HG02610 (cell line): ENCODE measurements around the gene PRSS22.

Experiments
- ATAC-seq: cut with Tn5 transposase; IDR thresholded peaks from one replicate; pipeline ENCODE4 v1.9.1; 2021; ENCODE audit warnings: mild to moderate bottlenecking, moderate library complexity; ENCODE audit not compliant: unreplicated experiment

The PRSS22 gene

DNA sequence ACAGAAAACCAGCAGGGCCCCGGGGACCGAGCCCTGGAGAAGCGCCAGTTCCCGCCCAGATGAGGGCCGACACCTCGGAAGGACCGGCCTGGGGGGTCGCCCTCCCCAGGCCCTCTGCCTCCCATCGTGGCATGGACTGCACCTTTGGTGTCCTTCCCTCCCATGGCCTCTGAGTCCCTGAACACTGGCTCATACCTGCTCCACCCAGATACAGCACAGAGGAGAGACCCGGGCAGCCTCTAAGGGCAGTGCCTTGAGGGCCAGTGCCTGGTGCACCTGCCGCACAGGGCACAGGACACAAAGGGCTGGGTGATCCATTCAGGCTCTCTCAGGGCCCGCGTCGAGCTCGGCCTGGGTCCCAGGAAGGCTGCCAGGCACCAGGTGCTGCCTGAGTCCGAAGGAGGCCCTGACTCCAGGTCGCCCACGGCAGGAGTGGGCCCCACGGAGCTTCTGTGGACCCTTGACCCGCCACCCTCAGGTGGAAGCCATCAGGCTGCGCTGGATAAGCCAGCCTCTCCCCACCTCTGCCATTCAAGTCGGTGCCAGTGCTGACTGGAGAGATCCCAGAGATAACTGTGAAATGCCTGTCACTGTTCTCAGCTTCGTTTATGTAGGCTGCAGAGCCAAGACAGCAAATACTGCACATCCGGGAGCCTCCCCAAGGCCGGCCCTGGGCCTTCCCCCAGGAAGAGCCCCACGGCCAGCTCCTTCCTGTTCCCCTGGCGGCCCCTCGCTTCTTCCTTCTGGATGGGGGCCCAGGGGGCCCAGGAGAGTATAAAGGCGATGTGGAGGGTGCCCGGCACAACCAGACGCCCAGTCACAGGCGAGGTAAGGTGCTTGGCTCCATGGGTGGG, 28.2 kb downstream of the PRSS22 start, which contains the start of gene ZG16B:
ZG16B (plus strand) TSS at position 803 of the 854 bp plus-strand sequence. CDS start 139 bp downstream, outside the sequence.
- no peak for ATAC-seq

DNA sequence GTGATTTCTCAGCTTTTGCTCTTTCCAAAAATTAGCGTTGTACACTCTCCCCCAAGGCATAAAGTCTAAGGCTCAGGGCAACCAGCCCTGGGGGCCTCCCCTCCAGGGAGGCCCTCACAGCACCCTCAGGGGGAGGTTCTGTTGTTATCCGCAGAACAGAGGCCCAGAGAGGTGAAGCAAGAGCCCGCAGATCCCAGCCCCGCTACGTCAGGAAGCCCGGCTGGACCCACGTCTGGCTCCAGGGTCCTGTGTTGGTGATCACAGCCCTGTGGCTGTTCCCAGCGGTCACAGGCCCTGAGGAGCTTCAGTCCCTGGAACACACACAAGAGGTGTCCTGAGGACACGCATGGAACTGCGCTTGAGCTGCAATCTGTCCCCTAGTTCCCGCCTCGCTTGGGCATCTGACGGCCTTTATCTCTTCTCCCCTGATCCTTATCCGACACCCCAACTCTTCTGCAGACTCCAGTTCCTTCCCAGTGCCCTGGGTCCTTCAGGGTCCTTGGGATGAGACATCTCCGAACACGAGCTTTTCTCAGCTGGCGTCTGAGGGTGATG, 29.0 kb downstream of the PRSS22 start:
- no peak for ATAC-seq

DNA sequence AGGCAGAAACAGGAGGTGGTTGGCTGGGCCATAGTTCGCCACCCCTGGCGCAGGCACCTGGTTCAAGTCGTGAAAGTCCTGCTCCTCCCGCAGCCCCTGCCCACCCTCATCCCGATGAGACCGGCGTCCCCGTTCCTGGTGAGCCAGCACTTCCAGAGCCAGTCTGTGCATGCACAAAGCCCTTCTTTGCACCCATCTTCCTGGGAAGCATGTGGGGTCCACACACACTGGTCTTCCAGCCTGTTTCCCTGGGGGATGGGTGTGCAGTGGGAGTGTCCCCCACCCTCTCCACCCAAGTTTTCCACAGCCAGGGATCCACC, 29.5 kb downstream of the PRSS22 start:
- ATAC-seq = no peak

DNA sequence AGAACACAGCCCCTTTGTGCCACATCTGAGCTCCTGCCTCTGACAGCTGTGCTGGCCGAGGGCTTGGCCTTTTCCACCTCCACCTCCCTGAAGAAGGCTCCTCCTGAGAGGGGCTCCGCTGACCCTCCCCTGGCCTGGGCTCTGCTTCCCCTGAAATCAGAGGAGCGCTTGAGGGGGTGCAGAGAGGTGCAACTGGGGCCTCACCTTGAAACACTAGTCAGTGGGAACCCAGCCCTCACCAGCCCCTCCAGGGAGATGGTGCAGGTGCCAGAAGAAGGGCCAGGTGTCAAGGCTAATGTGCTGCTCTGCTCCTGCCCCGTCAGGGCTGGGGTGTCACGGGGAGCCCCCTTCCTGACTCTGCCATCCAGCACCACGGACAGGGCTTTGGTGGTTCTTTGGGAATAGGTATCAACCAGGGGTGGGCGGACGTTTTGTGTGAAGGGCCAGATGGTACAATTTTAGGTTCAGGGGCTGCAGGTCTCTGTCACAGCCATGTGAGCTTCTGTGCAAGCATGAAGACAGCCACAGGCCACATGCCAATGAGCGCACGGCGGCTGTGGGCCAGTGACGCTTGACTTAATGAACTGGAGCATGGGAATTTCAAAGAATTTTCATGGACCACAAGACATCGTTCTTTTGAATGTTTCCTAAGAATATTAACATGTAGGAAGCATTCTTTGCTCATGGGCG, 30.0 kb downstream of the PRSS22 start:
- no peak for ATAC-seq

DNA sequence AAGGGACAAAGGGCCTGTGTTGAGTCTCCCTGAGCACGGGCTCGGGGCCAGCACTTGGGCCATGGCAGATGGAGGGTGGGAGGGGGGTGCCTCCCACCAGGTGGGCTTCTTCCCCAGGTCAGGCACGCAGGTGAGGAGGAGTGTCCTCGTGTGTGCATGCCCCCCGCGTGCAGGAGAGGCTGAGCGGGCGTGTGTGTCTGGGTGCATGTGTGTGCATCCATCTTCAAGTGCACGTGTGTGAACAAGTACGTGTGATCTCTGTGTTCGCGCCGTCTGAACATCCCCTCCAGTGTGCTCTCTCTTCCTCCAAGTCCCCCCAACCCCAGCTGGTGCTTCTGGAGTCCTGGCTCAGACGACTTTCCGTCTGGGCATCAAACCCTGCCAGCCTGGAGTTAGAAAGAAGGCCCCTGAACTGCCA, 30.6 kb downstream of the PRSS22 start:
- ATAC-seq = no peak

DNA sequence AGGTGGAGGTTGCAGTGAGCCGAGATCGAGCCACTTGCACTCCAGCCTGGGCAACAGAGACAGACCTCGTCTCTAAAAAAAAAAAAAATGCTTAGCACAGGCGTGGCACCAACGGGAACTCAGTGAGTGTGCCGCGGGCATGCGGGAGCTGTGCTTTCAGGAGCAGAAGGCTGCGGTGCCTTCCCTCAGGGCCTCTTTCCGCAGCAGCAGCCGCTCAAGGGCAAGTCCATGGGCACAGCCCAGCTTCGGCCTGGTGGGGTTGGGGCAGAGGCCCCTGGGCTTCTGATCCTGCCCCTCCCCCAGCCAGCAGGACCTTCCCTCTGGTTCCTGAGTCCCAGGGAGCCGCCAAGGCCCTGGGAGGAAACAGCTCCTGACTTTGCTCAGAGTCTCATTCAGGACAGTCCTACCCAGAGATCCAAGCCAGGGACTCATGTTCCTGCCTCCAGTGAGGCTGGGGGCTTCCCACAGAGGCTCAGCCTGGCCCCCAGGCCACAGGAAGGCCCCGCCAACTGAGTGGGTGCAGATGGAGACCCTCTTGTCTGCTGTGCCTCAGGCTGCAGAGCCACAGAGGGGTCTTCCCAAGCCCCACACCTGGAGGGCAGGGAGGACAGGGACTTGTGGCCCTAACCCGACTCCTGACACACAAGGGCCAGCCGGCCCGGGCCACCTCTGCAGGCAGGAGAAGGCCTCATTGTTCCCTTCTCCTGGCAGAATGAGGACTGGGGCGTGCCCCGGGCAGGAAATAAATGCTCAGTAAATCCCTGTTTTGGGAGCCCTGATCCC, 31.2 kb downstream of the PRSS22 start:
- no peak for ATAC-seq

DNA sequence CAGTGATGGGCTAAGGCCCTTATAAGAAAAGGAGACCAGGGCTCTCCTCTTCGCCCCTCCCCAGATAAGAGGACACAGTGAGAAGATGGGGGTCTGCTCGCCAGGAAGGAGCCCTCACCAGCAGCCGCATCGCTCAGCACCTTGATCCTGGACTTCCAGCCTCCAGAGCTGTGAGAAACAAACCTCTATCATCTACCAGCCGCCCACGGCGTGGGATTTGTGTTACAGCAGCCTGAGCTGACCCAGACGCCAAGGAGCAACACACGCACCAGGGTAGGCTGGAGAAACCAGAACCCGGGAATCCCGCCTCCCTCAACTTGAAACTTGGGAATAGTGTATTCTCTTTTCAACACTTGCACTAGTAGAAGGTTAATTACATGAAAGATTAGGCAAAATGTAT, 32.1 kb downstream of the PRSS22 start:
- ATAC-seq = no peak

DNA sequence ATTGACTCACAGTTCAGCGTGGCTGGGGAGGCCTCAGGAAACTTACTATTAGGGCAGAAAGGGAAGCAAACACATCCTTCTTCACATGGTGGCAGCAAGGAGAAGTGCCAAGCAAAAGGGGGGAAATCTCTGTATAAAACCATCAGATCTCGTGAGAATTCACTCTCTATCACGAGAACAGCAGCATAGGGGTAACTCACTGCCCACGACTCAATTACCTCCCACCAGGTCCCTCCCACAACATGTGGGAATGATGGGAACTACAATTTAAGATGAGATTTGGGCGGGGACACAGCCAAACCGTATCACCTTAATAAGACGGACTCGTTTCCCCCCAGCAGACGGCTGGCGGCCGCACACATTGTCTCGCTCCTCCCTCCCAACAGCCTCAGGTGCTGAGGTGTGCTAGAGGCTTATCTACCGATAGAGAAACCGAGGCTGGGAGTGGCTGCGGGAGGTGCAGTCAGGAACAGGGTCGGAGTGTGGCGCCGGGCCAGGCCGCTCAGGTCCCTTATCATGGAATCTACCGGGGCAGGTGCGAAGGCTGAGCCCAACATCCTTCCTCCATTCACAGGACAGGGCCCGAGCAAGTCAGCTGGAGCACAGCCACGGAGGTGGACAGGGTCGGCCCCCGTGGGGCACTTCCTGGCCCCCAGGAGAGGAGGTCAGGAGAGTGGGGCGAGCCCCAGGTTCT, 32.8 kb downstream of the PRSS22 start:
- ATAC-seq = no peak

DNA sequence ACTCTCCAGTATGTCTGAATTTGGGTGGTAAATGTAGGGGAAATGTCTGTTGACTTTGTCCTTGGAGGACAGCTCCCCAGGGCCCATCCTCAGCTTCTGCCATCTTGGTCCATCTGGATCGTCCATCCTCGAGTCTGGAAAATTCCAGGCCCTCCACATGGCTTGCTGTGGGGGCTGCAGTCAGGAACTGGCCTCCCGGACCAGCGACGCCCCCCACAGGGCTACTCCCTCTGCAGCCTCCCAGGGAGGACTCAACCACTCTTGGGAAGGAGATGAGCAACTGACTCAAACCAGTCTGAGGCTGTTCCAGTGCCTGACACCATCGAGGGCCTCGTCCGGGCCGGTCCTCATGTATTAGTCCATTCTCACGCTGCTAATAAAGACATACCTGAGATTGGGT, 33.3 kb downstream of the PRSS22 start:
- no peak for ATAC-seq

DNA sequence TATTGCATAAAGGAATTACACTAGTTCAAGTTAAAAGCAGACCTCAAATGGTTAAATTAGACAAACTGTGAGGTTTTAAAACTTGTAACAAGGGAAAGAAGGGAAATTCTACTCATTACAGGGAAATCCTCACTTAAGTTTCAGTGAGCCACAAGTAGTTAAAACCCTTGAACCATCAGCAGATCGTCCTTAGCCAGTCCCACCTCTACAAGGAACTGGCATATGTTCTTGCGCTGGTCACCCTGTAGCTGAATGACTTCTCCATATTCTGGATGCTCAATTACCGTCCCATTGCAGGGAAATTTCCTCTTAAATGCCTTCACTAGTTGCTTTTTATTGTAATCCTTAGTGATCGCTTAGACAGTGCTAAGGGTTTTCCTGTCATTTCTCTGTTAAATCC, 35.5 kb downstream of the PRSS22 start:
- ATAC-seq = no peak

DNA sequence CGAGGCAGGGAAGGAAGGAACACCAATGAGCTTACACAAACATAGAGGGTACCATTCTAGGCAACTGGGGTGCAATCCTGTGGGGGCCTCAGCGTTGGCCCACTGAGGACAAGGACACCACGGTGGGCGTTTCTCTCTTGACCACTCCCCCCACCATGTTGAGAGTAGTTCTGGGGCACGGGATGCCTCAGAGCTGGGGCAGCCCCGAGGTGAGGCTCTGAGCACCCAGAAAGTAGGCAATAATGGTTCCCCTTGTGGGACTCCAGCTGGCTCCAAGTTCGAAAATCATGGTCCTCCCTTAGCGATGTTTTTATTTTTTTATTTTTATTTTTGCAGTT, 35.8 kb downstream of the PRSS22 start:
- no peak for ATAC-seq

DNA sequence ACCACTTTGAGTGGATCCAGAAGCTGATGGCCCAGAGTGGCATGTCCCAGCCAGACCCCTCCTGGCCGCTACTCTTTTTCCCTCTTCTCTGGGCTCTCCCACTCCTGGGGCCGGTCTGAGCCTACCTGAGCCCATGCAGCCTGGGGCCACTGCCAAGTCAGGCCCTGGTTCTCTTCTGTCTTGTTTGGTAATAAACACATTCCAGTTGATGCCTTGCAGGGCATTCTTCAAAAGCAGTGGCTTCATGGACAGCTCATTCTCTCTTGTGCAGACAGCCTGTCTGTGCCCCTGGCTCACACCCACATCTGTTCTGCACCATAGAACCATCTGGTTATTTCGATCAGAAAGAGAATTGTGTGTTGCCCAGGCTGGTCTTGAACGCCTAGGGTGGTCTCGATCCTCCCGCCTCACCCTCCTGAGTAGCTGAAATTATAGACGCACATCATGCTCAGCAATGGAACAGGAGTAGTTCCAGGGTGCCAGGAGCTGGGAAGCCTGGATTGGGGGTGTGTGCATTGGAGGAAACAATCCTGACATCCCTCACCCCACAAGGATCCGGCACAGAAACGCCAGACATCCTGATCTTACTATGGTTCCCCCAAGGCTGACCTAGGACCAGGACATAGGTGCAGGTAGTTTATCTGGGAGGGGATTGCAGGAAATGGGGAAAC, 36.3 kb downstream of the PRSS22 start:
- ATAC-seq = no peak

DNA sequence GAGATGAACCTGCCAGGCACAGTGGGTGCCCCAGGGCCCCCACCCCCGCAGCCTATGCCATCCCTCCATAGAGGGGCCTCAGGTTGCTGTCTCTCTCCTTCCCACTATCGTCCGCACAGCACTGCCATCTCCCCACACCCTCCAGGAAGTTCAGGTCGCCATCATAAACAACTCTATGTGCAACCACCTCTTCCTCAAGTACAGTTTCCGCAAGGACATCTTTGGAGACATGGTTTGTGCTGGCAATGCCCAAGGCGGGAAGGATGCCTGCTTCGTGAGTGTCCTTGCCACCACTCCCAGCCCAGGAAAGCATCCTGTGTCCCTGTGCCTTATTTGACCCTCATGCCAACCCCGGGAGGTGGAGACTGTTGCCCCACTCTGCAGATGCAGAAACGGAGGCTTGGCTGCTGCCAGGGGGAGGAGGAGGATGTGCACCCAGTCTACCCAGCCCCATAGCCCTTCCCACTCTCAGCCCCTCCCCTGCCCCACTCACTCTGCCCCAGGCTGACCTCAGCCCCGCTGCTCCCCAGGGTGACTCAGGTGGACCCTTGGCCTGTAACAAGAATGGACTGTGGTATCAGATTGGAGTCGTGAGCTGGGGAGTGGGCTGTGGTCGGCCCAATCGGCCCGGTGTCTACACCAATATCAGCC, 37.0 kb downstream of the PRSS22 start:
- ATAC-seq = no peak

DNA sequence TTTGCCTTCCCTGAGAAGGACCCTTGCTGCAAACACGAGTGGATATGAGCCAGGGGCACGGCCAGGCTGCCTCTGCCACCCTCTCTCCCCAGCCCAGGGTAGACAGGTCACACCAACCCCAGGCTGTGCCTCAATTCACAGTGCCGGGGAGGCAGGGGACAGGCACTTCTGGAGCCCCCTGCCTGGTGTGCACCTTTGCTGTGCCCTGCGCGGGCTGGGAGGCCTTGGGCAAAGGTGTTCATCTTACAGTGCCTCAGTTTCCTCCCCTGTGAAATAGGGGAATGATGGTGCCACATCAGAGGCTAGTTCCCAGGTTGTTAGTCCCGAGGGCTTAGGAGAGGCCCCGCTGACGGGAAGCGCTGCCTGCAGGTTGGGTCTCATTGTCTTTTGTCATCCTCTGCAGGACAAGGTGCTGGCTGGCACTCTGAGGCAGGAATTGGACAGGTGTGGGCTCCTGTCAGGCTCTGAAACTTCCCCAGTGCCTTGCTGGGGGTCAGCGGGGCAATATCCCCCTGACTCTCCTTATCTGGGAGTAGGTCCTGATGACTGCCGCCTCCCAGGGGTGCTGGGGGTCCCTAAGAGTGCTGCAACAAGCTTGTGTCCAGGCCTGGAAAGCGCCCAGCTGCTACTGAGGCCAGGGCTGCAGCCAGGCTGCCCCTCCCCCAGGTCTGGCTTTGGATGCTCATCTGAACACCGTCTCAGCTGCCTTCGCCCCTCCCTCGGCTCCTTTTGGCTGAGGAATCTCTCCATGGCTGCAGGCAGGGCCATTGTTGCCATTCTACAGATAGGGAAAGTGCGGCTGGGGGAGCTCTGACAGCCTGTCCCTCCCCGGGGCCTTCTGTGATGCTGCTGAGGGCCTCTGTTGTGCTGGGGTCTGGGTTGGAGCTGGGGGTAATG, 37.8 kb downstream of the PRSS22 start:
- ATAC-seq = no peak

DNA sequence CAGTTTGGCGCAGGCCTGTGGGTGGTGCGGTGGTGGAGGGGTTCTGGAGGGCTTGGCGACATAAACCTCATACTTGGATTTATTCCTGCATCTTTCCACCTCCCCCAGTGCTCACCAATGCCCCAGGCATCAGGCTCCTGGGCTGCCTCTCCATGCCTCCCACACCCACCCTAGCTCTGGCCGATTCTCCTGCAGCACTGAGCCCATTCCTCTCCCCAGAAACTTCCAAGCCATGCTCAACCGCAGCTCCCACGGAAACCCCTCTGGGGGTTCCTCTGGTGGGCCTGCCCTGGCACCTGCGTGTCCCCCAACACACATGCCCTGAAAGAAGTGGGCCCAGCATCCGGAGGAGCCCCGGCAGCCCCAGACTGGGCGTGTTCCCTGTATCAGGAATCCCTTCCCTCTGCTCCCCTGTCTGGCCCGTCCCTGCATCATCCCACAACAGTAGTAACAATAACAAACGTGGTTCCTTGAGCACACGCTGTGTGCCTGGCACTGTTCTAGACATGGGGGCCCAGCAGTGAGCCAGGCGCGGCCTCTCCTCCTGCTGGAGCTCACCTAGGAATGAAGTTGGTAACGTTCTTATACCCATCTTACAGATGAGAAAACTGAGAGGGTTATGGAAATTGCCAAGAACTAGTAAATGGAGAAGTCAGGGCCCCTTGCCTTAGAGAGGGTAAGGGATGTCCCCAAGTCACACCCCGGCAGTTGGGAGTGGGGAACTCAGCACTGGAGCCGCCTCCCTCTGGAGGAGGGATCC, 38.6 kb downstream of the PRSS22 start:
- ATAC-seq = no peak

DNA sequence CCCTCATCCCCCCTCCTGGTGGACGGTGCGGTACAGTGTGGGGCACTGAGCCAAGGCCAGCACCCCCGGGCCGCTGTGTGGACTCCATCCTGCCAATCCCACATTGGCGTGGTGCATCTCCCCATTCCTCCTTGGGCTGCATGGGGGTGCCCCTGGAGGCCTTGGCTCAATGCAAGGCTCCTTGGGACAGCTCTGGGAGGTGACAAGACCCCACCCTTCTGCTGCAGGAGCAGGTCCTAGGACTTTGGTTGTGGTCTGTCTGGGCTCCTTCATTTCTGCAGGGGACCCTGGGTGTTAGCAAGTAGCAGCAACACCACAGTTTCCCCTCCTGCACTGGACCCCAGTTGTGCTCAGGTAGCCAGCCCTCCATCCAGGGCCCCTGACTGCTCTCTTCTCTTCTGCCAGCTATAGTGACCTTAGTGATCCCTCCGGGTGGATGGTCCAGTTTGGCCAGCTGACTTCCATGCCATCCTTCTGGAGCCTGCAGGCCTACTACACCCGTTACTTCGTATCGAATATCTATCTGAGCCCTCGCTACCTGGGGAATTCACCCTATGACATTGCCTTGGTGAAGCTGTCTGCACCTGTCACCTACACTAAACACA, 39.6 kb downstream of the PRSS22 start:
- ATAC-seq = no peak

DNA sequence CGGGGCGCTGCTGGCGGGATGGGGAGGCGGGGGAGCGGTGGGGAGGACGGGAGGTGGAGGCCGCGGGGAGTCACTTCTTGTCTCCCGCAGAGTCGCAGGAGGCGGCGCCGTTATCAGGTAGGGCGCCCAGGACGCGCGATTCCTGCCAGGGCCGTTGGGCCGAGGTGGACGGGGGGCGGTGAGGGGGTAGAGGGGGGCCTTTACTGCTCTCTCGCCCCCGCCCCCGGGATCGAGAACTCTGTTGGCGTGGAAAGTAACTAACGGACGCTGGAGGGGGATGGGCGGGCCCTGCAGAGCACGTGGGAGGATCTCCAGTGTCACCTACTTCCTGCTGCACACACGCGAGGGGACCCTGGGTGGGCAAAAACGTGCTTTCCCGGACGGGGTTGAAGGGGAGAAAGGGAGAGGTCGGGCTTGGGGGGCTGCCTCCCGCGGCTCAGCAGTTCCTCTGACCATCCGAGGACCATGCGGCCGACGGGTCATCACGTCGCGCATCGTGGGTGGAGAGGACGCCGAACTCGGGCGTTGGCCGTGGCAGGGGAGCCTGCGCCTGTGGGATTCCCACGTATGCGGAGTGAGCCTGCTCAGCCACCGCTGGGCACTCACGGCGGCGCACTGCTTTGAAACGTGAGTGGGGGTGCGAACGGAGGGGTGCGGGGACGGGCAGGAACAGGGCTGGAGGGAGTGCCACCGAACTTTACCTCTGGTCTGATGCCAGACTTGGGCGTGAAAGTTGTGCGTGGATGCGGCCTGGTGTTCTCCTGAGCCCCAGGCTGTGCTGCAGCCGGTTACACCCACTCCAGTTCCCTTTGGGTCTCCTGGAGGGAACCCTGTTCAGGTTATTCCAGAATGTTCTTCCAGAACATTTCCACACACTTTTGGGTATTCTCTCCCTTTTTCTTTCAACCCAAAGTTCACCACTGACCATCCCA, 40.4 kb downstream of the PRSS22 start:
- ATAC-seq = no peak
